Neuron (in vitro differentiated cells): Measurements from ENCODE around the gene LRRC42.
"Not testable (repeated sequence)": the region's sequence is repeated elsewhere in the genome, so short reads cannot be mapped to it uniquely, and the experiment has no call there.

Experiments
- H2AFZ ChIP-seq: one replicate; pipeline ENCODE4 v1.6.1; 2013; ENCODE audit warnings: low read depth, mild to moderate bottlenecking, inconsistent platforms, low read length, moderate library complexity
- H3K27me3 ChIP-seq: one replicate; pipeline ENCODE4 v1.6.1; 2013; ENCODE audit warnings: low read length; ENCODE audit not compliant: insufficient read depth
- H3K36me3 ChIP-seq: one replicate; pipeline ENCODE4 v1.6.1; 2013; ENCODE audit warnings: low read length; ENCODE audit not compliant: insufficient read depth
- H3K4me1 ChIP-seq: one replicate; pipeline ENCODE4 v1.6.1; 2013; ENCODE audit warnings: low read length; ENCODE audit not compliant: insufficient read depth
- H3K4me3 ChIP-seq: 2 replicates; pipeline ENCODE4 v1.5.1; 2013; ENCODE audit warnings: mild to moderate bottlenecking, low read length, moderate library complexity
- H3K9me3 ChIP-seq: one replicate; pipeline ENCODE4 v1.6.1; 2013; ENCODE audit warnings: low read length

Gene LRRC42

GRCh38 chr1:53964109-53964508, 18.0 kb downstream of the LRRC42 start:
- Histone ChIP-seq H3K4me1 (no peaks in the 10 kb centered on the region), H3K36me3 (peaks cover 82% of the 10 kb centered on the region), H3K4me3 (no peak overlapping the region), H3K9me3 (no peaks in the 10 kb centered on the region), H2AFZ (no peak overlapping the region), H3K27me3 (no peaks in the 10 kb centered on the region)

DNA sequence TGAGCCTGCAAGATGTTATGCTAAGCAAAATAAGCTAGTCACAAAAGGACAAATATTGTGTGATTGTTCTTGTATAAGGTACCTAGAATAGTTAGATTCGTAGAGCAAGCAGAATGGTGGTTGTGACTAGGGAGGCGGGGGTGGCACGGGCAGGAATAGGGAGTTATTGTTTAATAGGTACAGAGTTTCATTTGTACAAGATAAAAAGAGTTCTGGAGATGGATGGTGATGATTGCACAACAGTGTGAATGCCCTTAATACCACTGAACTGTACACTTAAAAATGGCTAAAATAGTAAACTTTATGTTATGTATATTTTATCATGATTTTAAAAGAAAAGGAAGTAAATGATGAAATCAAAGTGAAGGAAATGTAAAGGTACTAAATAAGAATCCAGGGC, 20.6 kb downstream of the LRRC42 start:
- H2AFZ ChIP-seq = no peak overlapping the region
- H3K36me3 ChIP-seq = peaks cover 79% of the 10 kb centered on the region
- no peaks in the 10 kb centered on the region for H3K4me1 ChIP-seq
- no peak overlapping the region for H3K4me3 ChIP-seq
- H3K27me3 ChIP-seq = no peaks in the 10 kb centered on the region
- no peaks in the 10 kb centered on the region for H3K9me3 ChIP-seq

- H2AFZ ChIP-seq = no peak overlapping the region
- H3K36me3 ChIP-seq = peaks cover 73% of the 10 kb centered on the region
- H3K27me3 ChIP-seq = no peaks in the 10 kb centered on the region
- no peak overlapping the region for H3K4me3 ChIP-seq
- no peaks in the 10 kb centered on the region for H3K4me1 ChIP-seq
- H3K9me3 ChIP-seq = no peaks in the 10 kb centered on the region
These were observed 21.4 kb downstream of the LRRC42 start for GRCh38 chr1:53967409-53968124.

DNA sequence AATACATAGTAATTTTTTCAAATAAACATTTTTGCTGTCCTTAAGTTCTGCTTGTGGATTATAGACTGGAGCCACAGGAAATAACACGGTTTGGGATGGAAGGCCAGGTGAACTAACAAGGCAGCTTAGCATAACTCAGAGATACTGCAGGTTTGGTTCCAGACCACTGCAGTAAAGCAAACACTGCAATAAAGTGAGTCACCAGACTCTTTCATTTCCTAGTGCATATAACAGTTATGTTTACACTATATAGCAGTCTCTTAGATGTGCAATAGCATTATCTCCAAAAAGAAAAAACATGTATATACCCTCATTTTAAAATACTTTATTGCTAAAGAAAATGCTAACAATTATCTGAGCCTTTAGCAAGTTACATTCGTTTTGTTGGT, 22.0 kb downstream of the LRRC42 start:
- H2AFZ ChIP-seq = no peak overlapping the region
- H3K9me3 ChIP-seq = no peaks in the 10 kb centered on the region
- peaks cover 67% of the 10 kb centered on the region for H3K36me3 ChIP-seq
- H3K4me3 ChIP-seq = no peak overlapping the region
- no peaks in the 10 kb centered on the region for H3K27me3 ChIP-seq
- no peaks in the 10 kb centered on the region for H3K4me1 ChIP-seq

DNA sequence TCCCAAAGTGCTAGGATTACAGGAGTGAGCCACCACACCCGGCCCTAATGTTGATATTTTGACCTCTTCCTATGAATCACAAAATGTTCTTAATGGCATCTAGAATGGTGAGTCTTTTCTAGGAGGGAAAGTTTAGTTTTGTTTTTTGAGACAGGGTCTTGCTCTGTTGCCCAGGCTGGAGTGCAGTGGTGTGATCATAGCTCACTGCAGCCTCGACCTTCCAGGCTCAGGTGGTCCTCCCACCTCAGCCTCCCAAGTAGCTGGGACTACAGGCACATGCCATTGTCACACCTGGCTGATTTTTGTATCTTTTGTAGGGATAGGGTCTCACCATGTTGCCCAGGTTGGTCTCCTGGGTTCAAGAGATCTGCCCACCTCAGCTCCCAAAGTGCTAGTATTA, 23.2 kb downstream of the LRRC42 start:
- not testable (repeated sequence) for H3K9me3 ChIP-seq, H3K4me1 ChIP-seq, H3K4me3 ChIP-seq, H2AFZ ChIP-seq, H3K27me3 ChIP-seq
- peaks cover 57% of the 10 kb centered on the region for H3K36me3 ChIP-seq

DNA sequence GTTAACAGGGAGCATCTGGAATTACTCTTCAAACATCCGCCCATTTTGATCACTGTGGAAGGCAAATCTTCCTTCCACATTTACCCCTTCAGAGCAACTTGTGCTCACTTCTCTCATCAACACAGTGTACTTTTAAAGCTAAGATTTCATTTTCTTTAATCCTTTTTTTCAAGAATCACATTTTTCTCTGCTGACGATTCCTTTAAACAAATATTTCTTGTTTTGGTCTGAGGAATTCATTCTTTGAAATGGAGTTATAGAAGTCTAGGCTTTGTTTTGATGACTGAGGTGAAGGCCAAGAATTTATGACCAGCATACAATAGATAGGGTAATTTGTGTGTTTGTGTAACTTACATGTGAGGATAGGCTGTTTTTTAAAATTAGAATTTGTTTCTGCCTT, 25.6 kb downstream of the LRRC42 start:
- Histone ChIP-seq H3K27me3 (no peaks in the 10 kb centered on the region), H2AFZ (no peak overlapping the region), H3K4me1 (no peaks in the 10 kb centered on the region), H3K36me3 (peaks cover 42% of the 10 kb centered on the region), H3K4me3 (no peak overlapping the region), H3K9me3 (no peaks in the 10 kb centered on the region)

DNA sequence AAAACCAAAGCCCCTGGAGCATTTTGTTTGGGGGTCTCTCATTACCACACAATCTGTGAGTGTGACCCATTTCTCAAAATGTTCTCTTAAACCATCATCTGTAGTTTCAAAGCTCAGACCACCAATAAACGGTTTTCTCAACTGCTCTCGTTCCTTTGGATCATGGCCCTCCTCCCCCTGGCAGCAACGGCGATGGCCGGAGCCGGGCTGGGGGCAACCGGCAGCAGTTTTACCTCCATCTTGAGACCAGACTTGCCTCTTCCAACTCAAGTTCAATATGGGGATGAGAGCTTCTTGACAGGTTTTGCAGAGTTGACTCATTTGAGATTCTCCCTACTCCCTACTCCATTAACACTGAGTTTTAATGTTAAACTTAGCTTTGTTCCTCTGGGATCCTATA, 29.7 kb downstream of the LRRC42 start:
- Histone ChIP-seq H3K9me3 (no peaks in the 10 kb centered on the region), H3K36me3 (peaks cover 10% of the 10 kb centered on the region), H3K4me1 (no peaks in the 10 kb centered on the region), H2AFZ (no peak overlapping the region), H3K27me3 (no peaks in the 10 kb centered on the region), H3K4me3 (no peak overlapping the region)

- no peak overlapping the region for H2AFZ ChIP-seq
- H3K9me3 ChIP-seq = no peaks in the 10 kb centered on the region
- H3K4me3 ChIP-seq = no peak overlapping the region
- H3K36me3 ChIP-seq = peaks cover under 1% of the 10 kb centered on the region
- no peaks in the 10 kb centered on the region for H3K27me3 ChIP-seq
- H3K4me1 ChIP-seq = peaks cover 8% of the 10 kb centered on the region
These were observed 33.7 kb downstream of the LRRC42 start for GRCh38 chr1:53979712-53980450.

- Histone ChIP-seq H2AFZ (no peak overlapping the region), H3K36me3 (no peaks in the 10 kb centered on the region), H3K4me3 (no peak overlapping the region), H3K27me3 (no peaks in the 10 kb centered on the region), H3K9me3 (no peaks in the 10 kb centered on the region), H3K4me1 (peaks cover 8% of the 10 kb centered on the region)
These were observed 35.1 kb downstream of the LRRC42 start for GRCh38 chr1:53981220-53981619.

- no peaks in the 10 kb centered on the region for H3K36me3 ChIP-seq
- H3K9me3 ChIP-seq = no peaks in the 10 kb centered on the region
- peak overlapping the region; percentile 8 for H3K4me3 ChIP-seq
These were observed 36.0 kb downstream of the LRRC42 start for GRCh38 chr1:53982034-53982762.

DNA sequence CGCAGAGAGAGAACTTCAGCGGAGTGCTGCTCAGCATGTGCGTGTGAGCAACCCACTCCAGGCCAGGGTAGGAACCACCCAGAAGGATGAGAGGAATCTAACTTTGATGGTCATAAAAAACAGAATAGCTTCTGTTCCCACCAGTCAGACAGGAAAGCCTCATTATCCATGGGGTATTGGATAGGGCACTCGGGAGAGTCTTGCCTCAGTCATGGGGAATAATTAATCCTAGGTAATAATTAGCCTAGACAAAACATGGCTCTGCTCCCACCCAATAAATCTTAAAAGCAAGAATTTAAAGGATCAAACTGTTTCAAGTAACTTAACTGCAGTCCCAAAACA, 36.6 kb downstream of the LRRC42 start:
- Histone ChIP-seq H3K4me1 (peaks cover 8% of the 10 kb centered on the region), H3K9me3 (no peaks in the 10 kb centered on the region), H3K27me3 (no peaks in the 10 kb centered on the region), H3K4me3 (peak overlapping the region; percentile 8), H2AFZ (peak overlapping the region; percentile 64), H3K36me3 (no peaks in the 10 kb centered on the region)

More at GRCh38 chr1:53982034-53982762, 36.0 kb downstream of the LRRC42 start:
- H3K4me1 ChIP-seq = peaks cover 8% of the 10 kb centered on the region
- peak overlapping the region; percentile 64 for H2AFZ ChIP-seq
- no peaks in the 10 kb centered on the region for H3K27me3 ChIP-seq

- Histone ChIP-seq H3K4me3 (no peak overlapping the region), H3K36me3 (no peaks in the 10 kb centered on the region), H2AFZ (no peak overlapping the region), H3K27me3 (no peaks in the 10 kb centered on the region), H3K9me3 (no peaks in the 10 kb centered on the region), H3K4me1 (peaks cover 8% of the 10 kb centered on the region)
These were observed 38.6 kb downstream of the LRRC42 start for GRCh38 chr1:53984726-53985125.

- Histone ChIP-seq H2AFZ (no peak overlapping the region), H3K4me3 (no peak overlapping the region), H3K4me1 (peaks cover 8% of the 10 kb centered on the region), H3K9me3 (no peaks in the 10 kb centered on the region), H3K27me3 (no peaks in the 10 kb centered on the region), H3K36me3 (no peaks in the 10 kb centered on the region)
These were observed 40.3 kb downstream of the LRRC42 start for GRCh38 chr1:53986458-53986857.
